ENCODE measurements around the gene ABHD4.

Gene ABHD4

DNA sequence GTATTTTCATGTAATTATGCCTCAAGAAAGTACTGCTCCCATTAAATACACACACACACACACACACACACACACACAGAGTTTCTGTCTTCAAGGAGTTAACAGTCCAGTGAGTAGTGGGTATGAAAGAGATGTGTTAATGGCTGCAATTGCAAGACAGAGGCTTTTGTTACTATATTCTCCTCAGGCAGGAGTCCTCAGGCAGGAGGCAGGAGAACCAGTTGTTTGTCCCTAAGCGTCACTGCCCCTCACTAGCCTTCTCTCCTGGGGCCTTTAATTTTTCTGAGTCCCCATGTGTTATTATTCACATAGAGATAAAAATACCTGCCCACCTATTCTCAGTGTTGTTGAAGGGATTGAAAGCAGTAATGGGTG lies 40.3 kb upstream of the ABHD4 start:
- no peak for DNase-seq (ENCODE audit: low read depth)
- no peak overlapping the region for H3K4me3 ChIP-seq (ENCODE audit: low read length)
- TF ChIP-seq, protein P1, sequence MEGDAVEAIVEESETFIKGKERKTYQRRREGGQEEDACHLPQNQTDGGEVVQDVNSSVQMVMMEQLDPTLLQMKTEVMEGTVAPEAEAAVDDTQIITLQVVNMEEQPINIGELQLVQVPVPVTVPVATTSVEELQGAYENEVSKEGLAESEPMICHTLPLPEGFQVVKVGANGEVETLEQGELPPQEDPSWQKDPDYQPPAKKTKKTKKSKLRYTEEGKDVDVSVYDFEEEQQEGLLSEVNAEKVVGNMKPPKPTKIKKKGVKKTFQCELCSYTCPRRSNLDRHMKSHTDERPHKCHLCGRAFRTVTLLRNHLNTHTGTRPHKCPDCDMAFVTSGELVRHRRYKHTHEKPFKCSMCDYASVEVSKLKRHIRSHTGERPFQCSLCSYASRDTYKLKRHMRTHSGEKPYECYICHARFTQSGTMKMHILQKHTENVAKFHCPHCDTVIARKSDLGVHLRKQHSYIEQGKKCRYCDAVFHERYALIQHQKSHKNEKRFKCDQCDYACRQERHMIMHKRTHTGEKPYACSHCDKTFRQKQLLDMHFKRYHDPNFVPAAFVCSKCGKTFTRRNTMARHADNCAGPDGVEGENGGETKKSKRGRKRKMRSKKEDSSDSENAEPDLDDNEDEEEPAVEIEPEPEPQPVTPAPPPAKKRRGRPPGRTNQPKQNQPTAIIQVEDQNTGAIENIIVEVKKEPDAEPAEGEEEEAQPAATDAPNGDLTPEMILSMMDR (IDR thresholded peaks at IDR 0.05; ENCODE audit: insufficient read depth, low read depth, low read length, missing control alignments) = no peak

DNA sequence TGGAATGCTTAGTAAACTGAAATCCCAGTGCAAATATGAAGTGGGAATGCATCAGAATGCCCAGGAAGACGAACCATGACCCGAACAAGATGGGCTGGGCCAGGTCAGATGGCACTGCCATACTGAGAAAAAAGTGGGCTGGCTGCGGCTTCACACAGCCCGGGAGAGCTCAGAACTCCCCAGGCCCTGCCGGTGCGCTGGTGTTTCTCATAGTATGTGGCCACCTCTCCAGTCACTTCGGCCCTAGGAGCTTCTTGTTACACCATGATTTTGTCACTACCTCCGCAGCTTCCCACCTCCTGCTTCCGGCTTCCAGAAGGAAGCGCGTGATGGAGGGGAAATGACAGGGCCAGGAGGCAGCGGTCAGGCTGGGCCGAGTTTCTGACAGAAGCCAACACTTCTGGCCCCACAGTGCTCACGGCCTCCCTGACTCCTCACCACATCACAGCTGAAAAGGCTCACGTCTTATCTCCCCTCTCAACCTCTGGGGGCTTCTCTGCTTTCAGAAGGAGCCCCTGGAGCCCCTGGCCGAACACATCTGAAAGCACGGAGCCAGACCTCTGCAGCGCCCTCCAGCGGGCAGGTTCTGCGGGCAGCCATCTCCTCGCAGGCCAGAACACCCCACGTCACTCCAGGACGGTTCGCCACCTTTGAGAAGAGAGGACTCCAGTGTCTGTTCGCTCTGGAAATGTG lies 39.7 kb upstream of the ABHD4 start:
- TF ChIP-seq, protein P1 (IDR thresholded peaks at IDR 0.05; ENCODE audit: insufficient read depth, low read depth, low read length, missing control alignments) = peak; percentile 18
- no peak for DNase-seq (ENCODE audit: low read depth)
- H3K4me3 ChIP-seq (ENCODE audit: low read length) = no peak overlapping the region

DNA sequence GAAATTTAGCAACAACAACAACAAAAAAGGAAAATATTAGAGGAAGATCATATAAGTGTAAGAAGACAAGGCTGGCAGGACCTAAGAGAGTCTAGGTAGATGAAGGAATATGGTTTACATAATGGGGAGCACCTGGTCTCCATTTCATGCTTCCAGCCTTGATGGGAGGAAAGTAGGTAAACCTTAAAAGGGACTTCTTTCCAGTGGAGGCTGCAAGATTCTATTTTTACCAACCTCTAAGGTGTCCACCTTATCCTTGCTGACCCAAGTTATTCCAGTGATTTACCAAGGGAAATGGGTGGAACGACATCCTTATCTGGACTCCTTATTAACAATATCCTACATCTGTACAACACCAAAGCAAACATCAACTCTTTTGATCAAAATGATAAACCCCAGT lies 39.1 kb upstream of the ABHD4 start:
- H3K4me3 ChIP-seq (ENCODE audit: low read length) = no peak overlapping the region
- TF ChIP-seq, protein P1 (IDR thresholded peaks at IDR 0.05; ENCODE audit: insufficient read depth, low read depth, low read length, missing control alignments) = no peak
- no peak for DNase-seq (ENCODE audit: low read depth)

DNA sequence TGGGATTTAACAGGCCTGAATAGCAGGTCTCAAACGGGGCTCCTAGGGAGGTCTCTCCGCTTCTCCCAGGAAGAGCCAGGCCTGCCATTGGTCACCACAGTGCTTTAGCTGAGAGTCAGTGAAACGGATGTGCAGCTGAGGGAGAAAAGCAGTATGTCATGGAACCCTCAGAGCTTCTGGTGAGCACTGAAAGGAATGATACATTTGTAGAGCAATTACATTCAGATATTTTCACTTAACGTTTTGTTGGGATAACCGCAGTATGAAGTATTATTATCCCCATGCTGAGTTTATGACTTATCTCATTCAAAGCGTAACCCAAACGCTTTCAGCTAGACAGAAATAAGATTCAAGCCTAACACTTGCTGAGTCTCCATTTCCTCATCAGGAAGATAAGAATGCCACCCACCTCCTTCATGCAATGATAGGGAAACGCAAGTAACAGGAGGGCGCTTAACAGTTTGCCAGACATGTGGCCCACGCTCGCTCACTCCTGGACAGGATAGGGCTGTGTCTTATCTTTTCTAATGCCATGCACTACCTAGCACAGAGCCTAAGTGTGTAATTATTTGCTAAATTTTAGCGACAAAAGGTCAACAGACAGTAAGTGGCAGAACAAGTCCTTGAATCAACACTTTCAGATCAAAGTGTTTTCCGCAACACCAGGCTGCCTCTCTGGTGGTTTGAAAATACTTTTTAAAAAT lies 37.3 kb upstream of the ABHD4 start:
- DNase-seq (ENCODE audit: low read depth) = no peak
- H3K4me3 ChIP-seq (ENCODE audit: low read length) = no peak overlapping the region
- TF ChIP-seq, protein P1 (IDR thresholded peaks at IDR 0.05; ENCODE audit: insufficient read depth, low read depth, low read length, missing control alignments) = no peak

DNA sequence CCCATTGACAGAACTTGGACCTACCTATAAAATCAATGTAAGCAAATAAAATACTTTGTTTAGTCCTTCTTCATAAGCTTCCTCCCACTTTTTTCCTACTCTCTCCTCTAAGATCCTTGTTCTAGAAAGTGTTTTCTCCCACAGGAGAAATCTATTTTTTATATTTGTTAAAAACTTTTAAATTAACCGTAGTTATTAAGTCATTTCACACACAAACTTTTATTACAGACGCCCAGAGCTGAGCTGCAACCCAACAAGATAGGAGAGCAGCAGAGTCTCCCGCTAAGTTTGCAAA lies 36.8 kb upstream of the ABHD4 start:
- TF ChIP-seq, protein P1 (IDR thresholded peaks at IDR 0.05; ENCODE audit: insufficient read depth, low read depth, low read length, missing control alignments) = no peak
- no peak overlapping the region for H3K4me3 ChIP-seq (ENCODE audit: low read length)
- DNase-seq (ENCODE audit: low read depth) = no peak

DNA sequence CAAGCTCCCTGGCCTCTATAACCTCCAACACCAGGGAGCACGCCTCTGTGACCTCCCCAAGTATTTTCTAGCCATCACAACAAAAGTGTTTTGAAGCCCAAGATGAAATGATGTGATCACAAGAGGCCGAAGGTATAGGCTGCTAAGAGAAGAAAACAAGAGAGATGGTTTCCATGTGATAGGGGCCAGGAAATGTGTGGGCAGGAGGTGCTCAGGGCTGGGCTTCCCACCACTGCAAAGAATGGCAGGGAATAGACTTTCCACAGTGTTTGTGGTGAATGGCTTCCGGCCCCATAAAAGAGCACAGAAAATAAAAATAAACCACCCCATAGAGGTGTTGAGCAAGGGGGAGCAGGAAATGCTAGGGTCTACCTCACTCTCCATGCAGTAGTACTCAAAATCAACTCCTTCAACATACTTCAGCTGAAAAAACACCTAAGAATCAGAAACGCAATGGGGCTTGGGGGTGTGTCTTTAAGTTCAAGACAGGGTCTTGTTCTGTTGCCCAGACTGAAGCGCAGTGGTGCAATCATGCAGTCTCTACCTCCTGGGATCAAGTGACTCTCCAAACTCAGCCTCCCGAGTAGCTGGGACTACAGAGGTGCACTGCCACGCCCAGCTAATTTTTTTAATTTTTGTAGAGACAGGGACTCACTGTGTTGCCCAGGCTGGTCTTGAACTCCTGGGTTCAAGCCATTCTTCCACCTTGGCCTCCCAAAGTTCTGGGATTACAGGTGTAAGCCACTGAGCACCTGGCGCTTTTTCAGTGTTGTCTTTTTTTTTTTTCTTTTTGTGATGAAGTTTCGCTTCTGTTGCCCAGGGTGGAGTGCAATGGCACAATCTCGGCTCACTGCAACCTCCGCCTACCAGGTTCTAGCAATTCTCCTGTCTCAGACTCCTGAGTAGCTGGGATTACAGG lies 36.2 kb upstream of the ABHD4 start:
- TF ChIP-seq, protein P1 (IDR thresholded peaks at IDR 0.05; ENCODE audit: insufficient read depth, low read depth, low read length, missing control alignments) = no peak
- DNase-seq (ENCODE audit: low read depth) = no peak
- H3K4me3 ChIP-seq (ENCODE audit: low read length) = no peak overlapping the region
